ENCODE measurements around the gene CCDC170.

CCDC170 gene

DNA sequence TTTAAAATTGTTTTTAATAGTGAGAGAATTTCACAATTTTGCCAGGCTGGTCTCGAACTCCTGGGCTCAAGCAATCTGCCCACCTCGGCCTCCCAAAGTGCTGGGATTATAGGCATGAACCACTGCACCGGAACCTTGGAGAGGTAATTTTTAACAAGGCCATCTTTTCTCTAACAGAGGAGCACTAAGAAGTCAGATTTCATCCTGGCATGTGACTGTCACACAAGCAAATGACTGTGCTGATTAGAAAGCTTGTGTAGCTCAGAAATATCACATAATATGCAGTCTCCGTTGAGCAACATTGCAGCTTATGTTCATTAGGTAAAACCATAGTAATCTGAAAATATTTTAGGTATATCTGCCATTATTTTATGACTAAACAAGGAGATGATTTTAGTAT lies 156.0 kb downstream of the CCDC170 start:
- H3K9me3 ChIP-seq (ENCODE audit: control insufficient read depth, low read length): no peaks in the 10 kb centered on the region
- no peaks in the 10 kb centered on the region for H3K4me1 ChIP-seq
- TF ChIP-seq, protein P1, sequence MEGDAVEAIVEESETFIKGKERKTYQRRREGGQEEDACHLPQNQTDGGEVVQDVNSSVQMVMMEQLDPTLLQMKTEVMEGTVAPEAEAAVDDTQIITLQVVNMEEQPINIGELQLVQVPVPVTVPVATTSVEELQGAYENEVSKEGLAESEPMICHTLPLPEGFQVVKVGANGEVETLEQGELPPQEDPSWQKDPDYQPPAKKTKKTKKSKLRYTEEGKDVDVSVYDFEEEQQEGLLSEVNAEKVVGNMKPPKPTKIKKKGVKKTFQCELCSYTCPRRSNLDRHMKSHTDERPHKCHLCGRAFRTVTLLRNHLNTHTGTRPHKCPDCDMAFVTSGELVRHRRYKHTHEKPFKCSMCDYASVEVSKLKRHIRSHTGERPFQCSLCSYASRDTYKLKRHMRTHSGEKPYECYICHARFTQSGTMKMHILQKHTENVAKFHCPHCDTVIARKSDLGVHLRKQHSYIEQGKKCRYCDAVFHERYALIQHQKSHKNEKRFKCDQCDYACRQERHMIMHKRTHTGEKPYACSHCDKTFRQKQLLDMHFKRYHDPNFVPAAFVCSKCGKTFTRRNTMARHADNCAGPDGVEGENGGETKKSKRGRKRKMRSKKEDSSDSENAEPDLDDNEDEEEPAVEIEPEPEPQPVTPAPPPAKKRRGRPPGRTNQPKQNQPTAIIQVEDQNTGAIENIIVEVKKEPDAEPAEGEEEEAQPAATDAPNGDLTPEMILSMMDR (IDR thresholded peaks at IDR 0.05): no peak

DNA sequence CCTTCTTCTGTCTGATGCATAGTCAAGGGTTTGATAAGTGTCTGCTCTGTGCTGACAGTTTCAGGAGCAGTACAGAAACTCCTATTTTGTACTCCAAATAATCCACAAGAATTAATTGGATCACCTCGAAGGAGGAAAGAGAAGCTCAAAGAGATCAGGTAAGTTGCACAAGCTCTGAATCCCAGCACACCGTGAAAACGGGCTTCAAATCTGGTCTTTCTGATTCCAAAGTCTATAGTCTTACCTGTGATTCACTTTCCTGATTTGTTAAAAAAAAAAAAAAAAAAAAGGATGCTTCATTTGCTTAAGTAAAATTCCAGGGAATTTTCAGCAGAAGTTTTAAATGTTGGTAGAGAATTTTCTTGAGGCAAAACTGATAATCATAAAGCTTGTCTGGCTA lies 157.8 kb downstream of the CCDC170 start:
- Histone ChIP-seq H3K4me3 (ENCODE audit: low read depth, low read length) (no peak overlapping the region), H3K4me1 (no peaks in the 10 kb centered on the region), H3K4me2 (ENCODE audit: low read length) (no peak overlapping the region), H3K36me3 (ENCODE audit: control insufficient read depth, insufficient read depth, low read length) (no peaks in the 10 kb centered on the region), H3K27ac (no peak overlapping the region), H3K9me3 (ENCODE audit: control insufficient read depth, low read length) (no peaks in the 10 kb centered on the region), H2AFZ (no peak overlapping the region), H3K27me3 (ENCODE audit: control insufficient read depth, insufficient read depth, low read length) (no peaks in the 10 kb centered on the region), H3K79me2 (no peaks in the 10 kb centered on the region), H3K9ac (no peak overlapping the region)
- TF ChIP-seq, protein P1 (IDR thresholded peaks at IDR 0.05): no peak

More for the DNA sequence above, 156.0 kb downstream of the CCDC170 start:
- Histone ChIP-seq H2AFZ (no peak overlapping the region), H3K9ac (no peak overlapping the region), H3K27me3 (ENCODE audit: control insufficient read depth, insufficient read depth, low read length) (no peaks in the 10 kb centered on the region), H3K36me3 (ENCODE audit: control insufficient read depth, insufficient read depth, low read length) (no peaks in the 10 kb centered on the region), H3K4me3 (ENCODE audit: low read depth, low read length) (no peak overlapping the region), H3K4me2 (ENCODE audit: low read length) (no peak overlapping the region), H3K79me2 (no peaks in the 10 kb centered on the region), H3K27ac (no peak overlapping the region)

DNA sequence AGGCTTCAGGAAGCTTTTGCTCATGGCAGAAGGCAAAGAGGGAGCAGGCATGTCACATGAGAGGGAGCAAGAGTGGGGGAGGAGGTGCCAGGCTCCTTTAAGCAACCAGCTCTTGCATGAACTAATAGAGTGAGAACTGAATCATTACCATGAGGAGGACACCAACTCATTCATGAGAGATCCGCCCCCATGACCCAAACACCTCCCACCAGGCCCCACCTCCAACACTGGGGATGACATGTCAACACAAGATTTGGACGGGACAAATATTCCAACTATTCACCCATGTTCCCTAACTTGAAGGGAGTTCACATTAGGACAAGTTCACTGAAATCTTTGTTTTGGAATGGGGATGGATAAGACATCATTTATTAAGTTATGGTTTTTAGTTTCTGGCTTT lies 158.5 kb downstream of the CCDC170 start:
- Histone ChIP-seq H3K4me2 (ENCODE audit: low read length) (no peak overlapping the region), H3K27me3 (ENCODE audit: control insufficient read depth, insufficient read depth, low read length) (no peaks in the 10 kb centered on the region), H3K27ac (no peak overlapping the region), H3K9me3 (ENCODE audit: control insufficient read depth, low read length) (no peaks in the 10 kb centered on the region), H3K4me1 (no peaks in the 10 kb centered on the region), H3K79me2 (no peaks in the 10 kb centered on the region), H2AFZ (no peak overlapping the region), H3K9ac (no peak overlapping the region), H3K36me3 (ENCODE audit: control insufficient read depth, insufficient read depth, low read length) (no peaks in the 10 kb centered on the region), H3K4me3 (ENCODE audit: low read depth, low read length) (no peak overlapping the region)
- TF ChIP-seq, protein P1 (IDR thresholded peaks at IDR 0.05): no peak

DNA sequence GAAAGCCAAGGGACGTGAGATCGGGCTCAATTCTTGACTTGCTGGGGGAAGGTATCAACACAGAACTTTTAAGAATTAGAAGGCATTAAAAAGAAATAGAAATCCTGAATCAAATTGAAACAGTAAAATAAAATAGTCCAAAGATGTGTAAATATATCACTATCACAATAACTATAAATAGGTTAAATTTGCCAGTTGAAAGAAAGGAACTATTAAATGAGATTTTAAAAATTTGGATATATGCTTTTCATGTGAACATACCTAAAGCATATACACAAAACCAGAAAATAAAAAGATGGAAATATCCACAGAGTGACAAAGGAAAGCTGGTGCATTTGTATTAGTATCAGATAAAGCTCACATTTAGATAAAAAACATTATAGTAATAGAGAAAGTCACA lies 161.3 kb downstream of the CCDC170 start:
- Histone ChIP-seq H3K4me1 (no peaks in the 10 kb centered on the region), H3K9me3 (ENCODE audit: control insufficient read depth, low read length) (no peaks in the 10 kb centered on the region), H3K9ac (no peak overlapping the region), H3K4me3 (ENCODE audit: low read depth, low read length) (no peak overlapping the region), H3K79me2 (no peaks in the 10 kb centered on the region), H2AFZ (no peak overlapping the region), H3K4me2 (ENCODE audit: low read length) (no peak overlapping the region), H3K27ac (no peak overlapping the region), H3K36me3 (ENCODE audit: control insufficient read depth, insufficient read depth, low read length) (no peaks in the 10 kb centered on the region), H3K27me3 (ENCODE audit: control insufficient read depth, insufficient read depth, low read length) (no peaks in the 10 kb centered on the region)
- TF ChIP-seq, protein P1 (IDR thresholded peaks at IDR 0.05): no peak

DNA sequence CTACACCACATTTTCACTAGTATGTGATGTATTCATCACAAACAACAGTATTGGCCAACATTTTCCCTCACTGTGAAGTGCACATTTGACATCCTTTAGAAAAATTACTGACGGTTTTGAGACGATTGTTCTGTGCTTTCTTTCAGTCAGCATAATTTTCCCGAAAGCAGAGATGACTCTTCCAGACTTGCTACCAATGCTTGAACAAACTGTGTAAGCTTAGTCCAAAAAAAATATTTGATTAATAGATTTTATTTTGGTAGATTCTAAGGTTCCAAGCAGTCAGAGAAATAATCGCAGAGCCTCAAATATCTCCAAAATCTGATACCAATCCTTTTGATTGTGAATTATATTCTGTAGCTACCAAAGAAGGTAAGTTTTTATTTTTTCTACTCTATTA lies 162.6 kb downstream of the CCDC170 start:
- Histone ChIP-seq H3K9ac (no peak overlapping the region), H3K79me2 (no peaks in the 10 kb centered on the region), H3K36me3 (ENCODE audit: control insufficient read depth, insufficient read depth, low read length) (no peaks in the 10 kb centered on the region), H3K4me2 (ENCODE audit: low read length) (no peak overlapping the region), H3K4me1 (no peaks in the 10 kb centered on the region), H3K9me3 (ENCODE audit: control insufficient read depth, low read length) (no peaks in the 10 kb centered on the region), H2AFZ (no peak overlapping the region), H3K27me3 (ENCODE audit: control insufficient read depth, insufficient read depth, low read length) (no peaks in the 10 kb centered on the region), H3K27ac (no peak overlapping the region), H3K4me3 (ENCODE audit: low read depth, low read length) (no peak overlapping the region)
- TF ChIP-seq, protein P1 (IDR thresholded peaks at IDR 0.05): no peak
